ENCODE measurements around the gene DTNB.

GRCh38 chr2:25497918-25498407, 175.4 kb downstream of the DTNB start:
- TF ChIP-seq CTCF (IDR thresholded peaks at IDR 0.05; ENCODE audit: insufficient read depth, low read length, poor library complexity, severe bottlenecking) (no peak), EZH2phosphoT487 (conservative IDR thresholded peaks at IDR 0.05; ENCODE audit: low read length) (no peak)
